Measurements from ENCODE around the gene RAB26. TPM values are rescaled to one million over a fixed set of nuclear protein-coding genes. Genes with fewer than 3 reads are reported as not detected.

RAB26 gene
- total RNA-seq, 1 donor from 2014 or later: 0.70 TPM

GRCh38 chr16:2152695-2153506 is 4.5 kb downstream of the RAB26 start:
- no peak for DNase-seq (ENCODE audit: low spot score)
- Mint-ChIP-seq H3K27ac (peak overlapping the region; percentile 89), H3K4me3 (peak overlapping the region; percentile 87), H3K9me3 (no peaks in the 10 kb centered on the region), H3K27me3 (ENCODE audit: insufficient read depth) (no peaks in the 10 kb centered on the region), H3K36me3 (ENCODE audit: low read depth) (peaks cover 28% of the 10 kb centered on the region), H3K4me1 (ENCODE audit: low read depth) (peaks cover 24% of the 10 kb centered on the region)
- intact Hi-C loops (cut with micrococcal nuclease): loop anchor here (1.0 kb wide), 1 partner anchor 13 kb away; no protein-coding TSS in a partner anchor

- Mint-ChIP-seq H3K27me3 (ENCODE audit: insufficient read depth) (no peaks in the 10 kb centered on the region), H3K27ac (peak overlapping the region; percentile 89), H3K36me3 (ENCODE audit: low read depth) (peaks cover 28% of the 10 kb centered on the region), H3K4me3 (peak overlapping the region; percentile 87), H3K9me3 (no peaks in the 10 kb centered on the region), H3K4me1 (ENCODE audit: low read depth) (peaks cover 24% of the 10 kb centered on the region)
- DNase-seq (ENCODE audit: low spot score): no peak
- intact Hi-C loops (cut with micrococcal nuclease): loop anchor here (1.0 to 5.0 kb wide), 13 partner anchors 18 to 1517 kb away; partner anchors contain the start of genes CCNF, CRAMP1, E4F1 and ECI1
Measured at GRCh38 chr16:2154533-2155090, 6.2 kb downstream of the RAB26 start.

GRCh38 chr16:2155091-2155950 is 6.9 kb downstream of the RAB26 start, which contains the start of gene TRAF7:
TRAF7 (plus strand) TSS chr16:2155782; CDS start chr16:2163921, 8,139 bp downstream.
- peaks cover 28% of the 10 kb centered on the region for H3K36me3 Mint-ChIP-seq (ENCODE audit: low read depth)
- H3K4me1 Mint-ChIP-seq (ENCODE audit: low read depth): peaks cover 24% of the 10 kb centered on the region
- DNase-seq (ENCODE audit: low spot score): peak; percentile 98
- H3K27ac Mint-ChIP-seq: peak within 1 kb of the TSS; percentile 93
- no peaks in the 10 kb centered on the region for H3K27me3 Mint-ChIP-seq (ENCODE audit: insufficient read depth)
- peak within 1 kb of the TSS; percentile 99 for H3K4me3 Mint-ChIP-seq
- intact Hi-C loops (cut with micrococcal nuclease): loop anchor here (1.0 to 5.0 kb wide), 13 partner anchors 19 to 1518 kb away; partner anchors contain the start of genes CCNF, CRAMP1, E4F1 and ECI1
- H3K9me3 Mint-ChIP-seq: no peaks in the 10 kb centered on the region

- no peak for DNase-seq (ENCODE audit: low spot score)
- peaks cover 23% of the 10 kb centered on the region for H3K4me1 Mint-ChIP-seq (ENCODE audit: low read depth)
- H3K4me3 Mint-ChIP-seq: peak overlapping the region; percentile 99
- no peaks in the 10 kb centered on the region for H3K27me3 Mint-ChIP-seq (ENCODE audit: insufficient read depth)
- intact Hi-C loops (cut with micrococcal nuclease): loop anchor here (1.0 to 5.0 kb wide), 13 partner anchors 20 to 1519 kb away; partner anchors contain the start of genes CCNF, CRAMP1, E4F1 and ECI1
- peaks cover 26% of the 10 kb centered on the region for H3K36me3 Mint-ChIP-seq (ENCODE audit: low read depth)
- H3K27ac Mint-ChIP-seq: peak overlapping the region; percentile 93
- H3K9me3 Mint-ChIP-seq: no peaks in the 10 kb centered on the region
Measured at GRCh38 chr16:2155977-2156848, 7.8 kb downstream of the RAB26 start.

- H3K27me3 Mint-ChIP-seq (ENCODE audit: insufficient read depth): no peaks in the 10 kb centered on the region
Measured at GRCh38 chr16:2156849-2157224, 8.4 kb downstream of the RAB26 start.

GRCh38 chr16:2157480-2158261 is 9.2 kb downstream of the RAB26 start:
- Mint-ChIP-seq H3K4me3 (peak overlapping the region; percentile 99), H3K27ac (peak overlapping the region; percentile 14), H3K27me3 (ENCODE audit: insufficient read depth) (no peaks in the 10 kb centered on the region), H3K4me1 (ENCODE audit: low read depth) (peaks cover 20% of the 10 kb centered on the region), H3K36me3 (ENCODE audit: low read depth) (peaks cover 24% of the 10 kb centered on the region), H3K9me3 (no peaks in the 10 kb centered on the region)
- intact Hi-C loops (cut with micrococcal nuclease): loop anchor here (5.0 kb wide), 2 partner anchors 545 to 1520 kb away; partner anchors contain the start of genes CRAMP1, IFT140 and METTL26
- no peak for DNase-seq (ENCODE audit: low spot score)

More at GRCh38 chr16:2156849-2157224, 8.4 kb downstream of the RAB26 start:
- Mint-ChIP-seq H3K36me3 (ENCODE audit: low read depth) (peaks cover 24% of the 10 kb centered on the region), H3K9me3 (no peaks in the 10 kb centered on the region), H3K4me3 (peak overlapping the region; percentile 99), H3K27ac (peak overlapping the region; percentile 75), H3K4me1 (ENCODE audit: low read depth) (peaks cover 20% of the 10 kb centered on the region)
- intact Hi-C loops (cut with micrococcal nuclease): loop anchor here (5.0 kb wide), 2 partner anchors 545 to 1520 kb away; partner anchors contain the start of genes CRAMP1, IFT140 and METTL26
- DNase-seq (ENCODE audit: low spot score): no peak

- Mint-ChIP-seq H3K9me3 (no peaks in the 10 kb centered on the region), H3K4me3 (no peak overlapping the region), H3K36me3 (ENCODE audit: low read depth) (peaks cover 24% of the 10 kb centered on the region), H3K27ac (no peak overlapping the region), H3K4me1 (ENCODE audit: low read depth) (peaks cover 20% of the 10 kb centered on the region), H3K27me3 (ENCODE audit: insufficient read depth) (no peaks in the 10 kb centered on the region)
- intact Hi-C loops (cut with micrococcal nuclease): loop anchor here (5.0 kb wide), 2 partner anchors 546 to 1521 kb away; partner anchors contain the start of genes CRAMP1, IFT140 and METTL26
- no peak for DNase-seq (ENCODE audit: low spot score)
Measured at GRCh38 chr16:2158262-2158638, 9.8 kb downstream of the RAB26 start.

- intact Hi-C loops (cut with micrococcal nuclease): loop anchor here (5.0 kb wide), 2 partner anchors 547 to 1522 kb away; partner anchors contain the start of genes CRAMP1, IFT140 and METTL26
- Mint-ChIP-seq H3K27ac (peak overlapping the region; percentile 12), H3K9me3 (no peaks in the 10 kb centered on the region)
Measured at GRCh38 chr16:2159175-2159838, 10.9 kb downstream of the RAB26 start.

GRCh38 chr16:2160915-2161551 is 12.6 kb downstream of the RAB26 start:
- Mint-ChIP-seq H3K9me3 (no peaks in the 10 kb centered on the region), H3K36me3 (ENCODE audit: low read depth) (peaks cover 7% of the 10 kb centered on the region), H3K27me3 (ENCODE audit: insufficient read depth) (no peaks in the 10 kb centered on the region), H3K4me3 (no peak overlapping the region), H3K4me1 (ENCODE audit: low read depth) (peaks cover 14% of the 10 kb centered on the region), H3K27ac (no peak overlapping the region)
- DNase-seq (ENCODE audit: low spot score): no peak
- intact Hi-C loops (cut with micrococcal nuclease): no loop called here

More at GRCh38 chr16:2159175-2159838, 10.9 kb downstream of the RAB26 start:
- Mint-ChIP-seq H3K4me1 (ENCODE audit: low read depth) (peaks cover 15% of the 10 kb centered on the region), H3K4me3 (no peak overlapping the region), H3K36me3 (ENCODE audit: low read depth) (peaks cover 15% of the 10 kb centered on the region), H3K27me3 (ENCODE audit: insufficient read depth) (no peaks in the 10 kb centered on the region)
- DNase-seq (ENCODE audit: low spot score): no peak

- DNase-seq (ENCODE audit: low spot score): no peak
- intact Hi-C loops (cut with micrococcal nuclease): no loop called here
- Mint-ChIP-seq H3K27ac (no peak overlapping the region), H3K9me3 (no peaks in the 10 kb centered on the region), H3K4me3 (no peak overlapping the region), H3K4me1 (ENCODE audit: low read depth) (peaks cover 5% of the 10 kb centered on the region), H3K36me3 (ENCODE audit: low read depth) (peaks cover 5% of the 10 kb centered on the region), H3K27me3 (ENCODE audit: insufficient read depth) (no peaks in the 10 kb centered on the region)
Measured at GRCh38 chr16:2161911-2162310, 13.5 kb downstream of the RAB26 start.
